Fibroblast of lung (primary cell): ENCODE measurements around the gene CTDSPL. TPM values are rescaled to one million over a fixed set of nuclear protein-coding genes. Genes with fewer than 3 reads are reported as not detected.

ENCODE experiments used
- DNase-seq, 2 donors: peaks; one replicate each; pipeline versions ENCODE4 v3.0.0 to v3.0.0-alpha.2; 2010; ENCODE audit warnings: low read depth in 2 of 2
- H2AFZ ChIP-seq: 2 replicates; pipeline ENCODE4 v1.5.1; 2012; ENCODE audit warnings: low read length, control low read depth, inconsistent platforms
- H3K27ac ChIP-seq: 2 replicates; pipeline ENCODE4 v1.5.1; 2011; ENCODE audit warnings: low read length, control low read depth; ENCODE audit not compliant: insufficient read depth
- H3K27me3 ChIP-seq: 2 replicates; pipeline ENCODE4 v1.5.1; 2011; ENCODE audit warnings: mild to moderate bottlenecking, low read length; ENCODE audit not compliant: control insufficient read depth, insufficient read depth
- H3K36me3 ChIP-seq: 2 replicates; pipeline ENCODE4 v1.5.1; 2011; ENCODE audit warnings: low read length; ENCODE audit not compliant: control insufficient read depth, insufficient read depth
- H3K4me1 ChIP-seq: 2 replicates; pipeline ENCODE4 v1.5.1; 2011; ENCODE audit warnings: low read length; ENCODE audit not compliant: control insufficient read depth, insufficient read depth; ENCODE audit errors: extremely low read depth
- H3K4me2 ChIP-seq: 2 replicates; pipeline ENCODE4 v1.5.1; 2011; ENCODE audit warnings: low read length, control low read depth; ENCODE audit not compliant: insufficient read depth; ENCODE audit errors: extremely low read depth
- H3K4me3 ChIP-seq, 4 experiments: fragments of 200-600 bp in 1 of 4; sonication (generic) in 1 of 4; replicated peaks in 1 of 4; 2 replicates each; pipeline ENCODE4 v1.5.1; 2011 to 2016; ENCODE audit warnings: low read length in 4 of 4, low read depth in 3 of 4, mild to moderate bottlenecking in 3 of 4, control low read depth in 2 of 4, inconsistent platforms in 1 of 4, mixed read lengths in 1 of 4; ENCODE audit not compliant: insufficient read depth in 1 of 4; ENCODE audit errors: control extremely low read depth in 1 of 4
- H3K79me2 ChIP-seq: 2 replicates; pipeline ENCODE4 v1.5.1; 2012; ENCODE audit warnings: mild to moderate bottlenecking, low read length, inconsistent platforms; ENCODE audit not compliant: control insufficient read depth, insufficient read depth
- H3K9ac ChIP-seq: 2 replicates; pipeline ENCODE4 v1.5.1; 2011; ENCODE audit warnings: mild to moderate bottlenecking, low read length, control low read depth; ENCODE audit not compliant: insufficient read depth
- H3K9me3 ChIP-seq: 2 replicates; pipeline ENCODE4 v1.5.1; 2012; ENCODE audit warnings: low read depth, low read length; ENCODE audit not compliant: control insufficient read depth, insufficient read depth
- H4K20me1 ChIP-seq: 2 replicates; pipeline ENCODE4 v1.5.1; 2011; ENCODE audit warnings: low read length; ENCODE audit not compliant: control insufficient read depth, insufficient read depth; ENCODE audit errors: extremely low read depth
- EZH2 ChIP-seq: IDR thresholded peaks from 2 replicates; pipeline ENCODE4 v1.5.1; 2012; ENCODE audit warnings: low read length, control low read depth, mild to moderate bottlenecking; ENCODE audit errors: missing control alignments
- polyA plus RNA-seq, 2 donors: library from polyadenylated mRNA; depleted of rRNA in 1 of 2; stranded (reverse) in 1 of 2; unstranded in 1 of 2; fragments of >200 nt; gene quantifications; 2 replicates each; pipeline ENCODE4 v1.2.1, GENCODE V29; 2011 to 2012; ENCODE audit warnings: missing spikeins in 1 of 2
- total RNA-seq: library from RNA; depleted of rRNA; stranded (reverse); fragments of >200 nt; gene quantifications from 2 replicates; pipeline ENCODE4 v1.2.1, GENCODE V29; 2014
- TF ChIP-seq, protein P1 (sequence below), 2 donors: IDR thresholded peaks in 1 of 2; conservative IDR thresholded peaks in 1 of 2; 1 replicate in 1 of 2; 2 replicates in 1 of 2; pipeline ENCODE4 v1.5.1; 2011 to 2012; ENCODE audit warnings: low read length in 2 of 2, control low read depth in 1 of 2, inconsistent platforms in 1 of 2, low read depth in 1 of 2, mild to moderate bottlenecking in 1 of 2

Gene CTDSPL
- total and polyA plus RNA-seq, 2 donors (not counting 1 experiment from before 2014, with no cell fraction given) = 34.0 to 51.5 TPM

DNA sequence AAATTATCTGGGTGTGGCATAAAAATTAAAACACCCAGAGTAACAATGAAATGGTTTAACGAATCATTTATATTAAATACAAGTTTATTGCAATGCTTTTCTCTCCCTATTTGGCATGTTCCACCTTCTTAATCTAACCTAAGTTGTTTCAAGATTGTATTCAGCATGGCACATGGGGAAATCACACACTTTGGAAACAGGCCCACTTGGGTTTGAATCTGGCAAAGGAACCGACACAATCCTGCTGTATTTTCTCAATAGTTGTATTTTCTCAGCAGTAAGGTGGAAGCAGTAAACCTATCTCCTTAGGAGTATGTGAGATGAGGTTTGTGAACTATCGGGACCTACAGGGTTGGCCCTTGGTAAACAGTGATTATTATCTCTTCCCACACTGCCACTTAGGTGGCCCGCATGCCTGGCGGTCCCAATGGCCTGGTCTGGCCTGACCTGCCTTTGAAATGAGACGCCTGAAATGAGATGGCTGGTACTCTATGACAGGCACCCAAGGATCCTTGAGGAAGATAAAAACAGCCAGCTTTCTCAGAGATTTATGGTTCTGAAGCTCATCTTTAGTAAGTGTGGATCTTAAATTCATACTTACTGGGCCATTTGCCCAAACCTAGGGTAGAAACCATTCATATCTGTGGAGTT is 83.6 kb downstream of the CTDSPL start:
- H3K9me3 ChIP-seq = no peaks in the 10 kb centered on the region
- peaks cover 3% of the 10 kb centered on the region for H3K79me2 ChIP-seq
- H3K4me3 ChIP-seq = no peak overlapping the region
- H3K4me1 ChIP-seq = peaks cover 29% of the 10 kb centered on the region
- H2AFZ ChIP-seq = no peak overlapping the region
- TF ChIP-seq, protein P1, sequence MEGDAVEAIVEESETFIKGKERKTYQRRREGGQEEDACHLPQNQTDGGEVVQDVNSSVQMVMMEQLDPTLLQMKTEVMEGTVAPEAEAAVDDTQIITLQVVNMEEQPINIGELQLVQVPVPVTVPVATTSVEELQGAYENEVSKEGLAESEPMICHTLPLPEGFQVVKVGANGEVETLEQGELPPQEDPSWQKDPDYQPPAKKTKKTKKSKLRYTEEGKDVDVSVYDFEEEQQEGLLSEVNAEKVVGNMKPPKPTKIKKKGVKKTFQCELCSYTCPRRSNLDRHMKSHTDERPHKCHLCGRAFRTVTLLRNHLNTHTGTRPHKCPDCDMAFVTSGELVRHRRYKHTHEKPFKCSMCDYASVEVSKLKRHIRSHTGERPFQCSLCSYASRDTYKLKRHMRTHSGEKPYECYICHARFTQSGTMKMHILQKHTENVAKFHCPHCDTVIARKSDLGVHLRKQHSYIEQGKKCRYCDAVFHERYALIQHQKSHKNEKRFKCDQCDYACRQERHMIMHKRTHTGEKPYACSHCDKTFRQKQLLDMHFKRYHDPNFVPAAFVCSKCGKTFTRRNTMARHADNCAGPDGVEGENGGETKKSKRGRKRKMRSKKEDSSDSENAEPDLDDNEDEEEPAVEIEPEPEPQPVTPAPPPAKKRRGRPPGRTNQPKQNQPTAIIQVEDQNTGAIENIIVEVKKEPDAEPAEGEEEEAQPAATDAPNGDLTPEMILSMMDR (conservative IDR thresholded peaks at IDR 0.05 in 1 of 2, IDR thresholded peaks at IDR 0.05 in 1 of 2; ENCODE audit: low read depth in 1 of 2, low read length in 2 of 2) = no peak
- TF ChIP-seq EZH2 = no peak
- no peak overlapping the region for H3K9ac ChIP-seq
- H3K27me3 ChIP-seq = no peaks in the 10 kb centered on the region
- no peaks in the 10 kb centered on the region for H4K20me1 ChIP-seq
- peak overlapping the region; percentile 58 for H3K27ac ChIP-seq
- no peak for DNase-seq
- H3K4me2 ChIP-seq = peak overlapping the region; percentile 46
- no peaks in the 10 kb centered on the region for H3K36me3 ChIP-seq

DNA sequence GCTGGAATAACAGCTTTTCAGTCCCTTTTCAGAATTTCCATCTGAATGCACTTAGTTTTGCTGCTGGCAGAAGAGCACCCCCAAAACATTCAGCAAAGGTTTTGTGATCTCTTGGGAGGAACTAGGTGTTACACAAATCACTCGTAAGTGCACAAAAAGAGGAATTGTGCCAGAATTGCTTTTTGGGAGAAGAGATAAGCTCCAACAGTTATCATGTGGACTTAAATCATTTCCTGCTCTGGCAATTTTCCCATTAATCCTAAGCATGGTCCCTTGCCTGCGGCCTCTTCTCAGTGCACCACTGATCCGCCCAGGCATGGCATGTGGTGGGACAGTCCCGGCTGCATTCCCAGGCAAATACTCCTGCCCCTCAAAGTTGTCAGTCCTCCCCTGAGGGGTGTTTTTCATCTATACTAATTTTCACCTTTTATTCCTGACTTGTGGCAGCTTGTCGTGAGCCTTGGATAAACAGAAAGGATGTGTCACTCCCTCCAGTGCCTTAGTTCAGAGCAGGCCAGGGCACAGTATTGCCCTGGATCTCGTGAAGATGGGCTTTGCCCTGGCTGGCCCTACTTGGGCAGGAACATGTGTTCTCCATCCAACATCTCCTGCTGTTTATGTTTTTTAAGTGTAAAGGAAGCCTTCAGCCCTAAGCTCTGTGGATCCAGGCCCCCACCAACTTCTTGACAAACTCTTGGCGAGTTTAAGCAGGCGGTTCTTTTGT is 84.3 kb downstream of the CTDSPL start:
- DNase-seq = peak; percentile 60 to 79
- Histone ChIP-seq H3K27me3 (no peaks in the 10 kb centered on the region), H3K36me3 (no peaks in the 10 kb centered on the region), H4K20me1 (no peaks in the 10 kb centered on the region), H3K79me2 (peaks cover 2% of the 10 kb centered on the region), H3K4me3 (no peak overlapping the region), H2AFZ (no peak overlapping the region), H3K9ac (no peak overlapping the region), H3K27ac (peak overlapping the region; percentile 58), H3K9me3 (no peaks in the 10 kb centered on the region), H3K4me1 (peaks cover 29% of the 10 kb centered on the region), H3K4me2 (peak overlapping the region; percentile 40)
- TF ChIP-seq, protein P1 (conservative IDR thresholded peaks at IDR 0.05 in 1 of 2, IDR thresholded peaks at IDR 0.05 in 1 of 2; ENCODE audit: low read depth in 1 of 2, low read length in 2 of 2) = no peak
- TF ChIP-seq EZH2 = no peak

DNA sequence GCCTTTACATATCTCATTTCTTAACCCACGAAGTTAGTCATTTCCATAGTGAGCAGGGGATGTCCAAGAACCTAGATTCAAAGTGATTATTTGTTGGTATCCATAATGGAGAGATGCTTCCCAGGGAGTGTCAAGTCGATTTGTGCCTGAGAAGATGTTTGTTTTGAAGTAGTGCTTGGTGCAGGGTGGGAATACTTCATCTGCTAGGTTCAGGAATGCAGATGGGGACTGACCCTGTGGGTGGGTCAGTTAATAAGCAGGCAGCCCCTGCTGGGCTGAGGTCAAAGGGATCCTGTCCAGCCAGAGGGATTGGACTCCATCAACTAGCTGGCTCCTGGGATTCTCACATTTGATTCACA is 84.8 kb downstream of the CTDSPL start:
- Histone ChIP-seq H3K79me2 (peaks cover 2% of the 10 kb centered on the region), H3K27ac (peak overlapping the region; percentile 58), H3K4me2 (peak overlapping the region; percentile 7), H3K9me3 (no peaks in the 10 kb centered on the region), H3K4me3 (no peak overlapping the region), H3K4me1 (peaks cover 28% of the 10 kb centered on the region), H4K20me1 (no peaks in the 10 kb centered on the region), H3K9ac (no peak overlapping the region), H3K27me3 (no peaks in the 10 kb centered on the region), H3K36me3 (no peaks in the 10 kb centered on the region), H2AFZ (no peak overlapping the region)
- TF ChIP-seq, protein P1 (conservative IDR thresholded peaks at IDR 0.05 in 1 of 2, IDR thresholded peaks at IDR 0.05 in 1 of 2; ENCODE audit: low read depth in 1 of 2, low read length in 2 of 2) = no peak
- TF ChIP-seq EZH2 = no peak
- no peak for DNase-seq
